SU-DHL-6 (cell line): ENCODE results near the gene C2CD2.

Source experiments
- CTCF ChIP-seq: fragments of 200-600 bp; sonication (generic); IDR thresholded peaks from one replicate; pipeline ENCODE4 v1.5.1; 2017; ENCODE audit warnings: antibody characterized with exemption, mild to moderate bottlenecking, low read length, moderate library complexity; ENCODE audit not compliant: insufficient read depth, poor library complexity, severe bottlenecking
- EZH2phosphoT487 ChIP-seq: fragments of 200-600 bp; sonication (generic), shearing (Covaris generic); conservative IDR thresholded peaks from 2 replicates; pipeline ENCODE4 v1.6.1; 2018; ENCODE audit warnings: mild to moderate bottlenecking, antibody characterized with exemption, low read length, moderate library complexity, mixed read lengths

- TF ChIP-seq CTCF (no peak), EZH2phosphoT487 (no peak)
These were observed 7.9 kb upstream of the C2CD2 start for GRCh38 chr21:41961753-41962152.
